Neuronal stem cell (in vitro differentiated cells): ENCODE results near the gene NOS3.

Experiments used
- DNase-seq: peaks from one replicate; pipeline ENCODE4 v3.0.0-alpha.2; 2013; ENCODE audit warnings: low spot score
- H2AFZ ChIP-seq: one replicate; pipeline ENCODE4 v1.6.1; 2013; ENCODE audit warnings: mild to moderate bottlenecking, low read length, inconsistent platforms
- H2AK5ac ChIP-seq: 2 replicates; pipeline ENCODE4 v1.6.1; 2013; ENCODE audit warnings: low read depth, mild to moderate bottlenecking, inconsistent platforms, low read length, moderate library complexity, mixed read lengths
- H2BK120ac ChIP-seq: 2 replicates; pipeline ENCODE4 v1.6.1; 2013; ENCODE audit warnings: low read depth, mild to moderate bottlenecking, inconsistent platforms, low read length, moderate library complexity, mixed read lengths
- H2BK12ac ChIP-seq: one replicate; pipeline ENCODE4 v1.6.1; 2013; ENCODE audit warnings: low read length, inconsistent platforms
- H2BK15ac ChIP-seq: 2 replicates; pipeline ENCODE4 v1.6.1; 2013; ENCODE audit warnings: mild to moderate bottlenecking, low read length, inconsistent platforms, mixed read lengths
- H2BK5ac ChIP-seq: one replicate; pipeline ENCODE4 v1.6.1; 2013; ENCODE audit warnings: inconsistent platforms, mild to moderate bottlenecking, low read length, moderate library complexity
- H3K14ac ChIP-seq: one replicate; pipeline ENCODE4 v1.6.1; 2013; ENCODE audit warnings: low read length, inconsistent platforms
- H3K18ac ChIP-seq: 2 replicates; pipeline ENCODE4 v1.6.1; 2013; ENCODE audit warnings: low read length, inconsistent platforms
- H3K23ac ChIP-seq: 2 replicates; pipeline ENCODE4 v1.6.1; 2013; ENCODE audit warnings: low read depth, mild to moderate bottlenecking, mixed read lengths, low read length, inconsistent platforms; ENCODE audit not compliant: poor library complexity
- H3K27ac ChIP-seq: replicated peaks from 3 replicates; pipeline ENCODE4 v1.5.1; 2013; ENCODE audit warnings: low read length, inconsistent platforms
- H3K27me3 ChIP-seq, 3 experiments: 2 replicates each; pipeline ENCODE4 v1.6.1; 2013; ENCODE audit warnings: low read length in 3 of 3, mild to moderate bottlenecking in 2 of 3, inconsistent platforms in 1 of 3, low read depth in 1 of 3, mixed read lengths in 1 of 3, moderate library complexity in 1 of 3; ENCODE audit not compliant: control insufficient read depth in 3 of 3, insufficient read depth in 3 of 3
- H3K36me3 ChIP-seq, 2 donors: replicated peaks in 1 of 2; 2 replicates each; pipeline ENCODE4 v1.6.1; 2013; ENCODE audit warnings: low read length in 2 of 2; ENCODE audit not compliant: control insufficient read depth in 2 of 2, insufficient read depth in 2 of 2
- H3K4ac ChIP-seq: 2 replicates; pipeline ENCODE4 v1.6.1; 2013; ENCODE audit warnings: inconsistent platforms, mild to moderate bottlenecking, low read length, moderate library complexity
- H3K4me1 ChIP-seq, 2 donors: 1 replicate in 1 of 2; 2 replicates in 1 of 2; pipeline ENCODE4 v1.6.1; 2013; ENCODE audit warnings: low read length in 2 of 2, low read depth in 1 of 2; ENCODE audit not compliant: control insufficient read depth in 2 of 2, insufficient read depth in 1 of 2
- H3K4me2 ChIP-seq: one replicate; pipeline ENCODE4 v1.6.1; 2013; ENCODE audit warnings: mild to moderate bottlenecking, low read length, inconsistent platforms; ENCODE audit not compliant: insufficient read depth, poor library complexity, severe bottlenecking
- H3K4me3 ChIP-seq, 2 donors: 2 replicates each; pipeline ENCODE4 v1.5.1; 2013; ENCODE audit warnings: low read length in 2 of 2, mild to moderate bottlenecking in 2 of 2, inconsistent platforms in 1 of 2, moderate library complexity in 1 of 2
- H3K79me1 ChIP-seq: one replicate; pipeline ENCODE4 v1.6.1; 2013; ENCODE audit warnings: low read depth, mild to moderate bottlenecking, inconsistent platforms, low read length, moderate library complexity
- H3K9ac ChIP-seq: one replicate; pipeline ENCODE4 v1.6.1; 2013; ENCODE audit warnings: mild to moderate bottlenecking, low read depth, low read length, inconsistent platforms; ENCODE audit not compliant: poor library complexity
- H3K9me3 ChIP-seq, 2 donors: replicated peaks in 1 of 2; 2 replicates each; pipeline versions ENCODE3 to v1.6.1; 2013; ENCODE audit warnings: low read length in 2 of 2, mild to moderate bottlenecking in 2 of 2, inconsistent platforms in 1 of 2, low read depth in 1 of 2, mixed read lengths in 1 of 2, moderate library complexity in 1 of 2; ENCODE audit not compliant: control insufficient read depth in 2 of 2, insufficient read depth in 1 of 2
- H4K8ac ChIP-seq: one replicate; pipeline ENCODE4 v1.6.1; 2013; ENCODE audit warnings: low read depth, mild to moderate bottlenecking, inconsistent platforms, low read length, moderate library complexity
- H4K91ac ChIP-seq: one replicate; pipeline ENCODE4 v1.6.1; 2013; ENCODE audit warnings: low read length, low read depth, mild to moderate bottlenecking, inconsistent platforms; ENCODE audit not compliant: poor library complexity
- WGBS, 2 donors: extraction: QIAGEN DNeasy Blood & Tissue Kit; methylation state at CpG; one replicate each; pipeline ENCODE4 v1.1.7; 2013; ENCODE audit warnings: missing lambda C conversion rate in 2 of 2, mixed read lengths in 1 of 2; ENCODE audit not compliant: insufficient read length in 2 of 2, insufficient replicate concordance in 1 of 2; ENCODE audit errors: extremely low coverage in 2 of 2; 5-methylcytosine and 5-hydroxymethylcytosine counted together

Gene NOS3

DNA sequence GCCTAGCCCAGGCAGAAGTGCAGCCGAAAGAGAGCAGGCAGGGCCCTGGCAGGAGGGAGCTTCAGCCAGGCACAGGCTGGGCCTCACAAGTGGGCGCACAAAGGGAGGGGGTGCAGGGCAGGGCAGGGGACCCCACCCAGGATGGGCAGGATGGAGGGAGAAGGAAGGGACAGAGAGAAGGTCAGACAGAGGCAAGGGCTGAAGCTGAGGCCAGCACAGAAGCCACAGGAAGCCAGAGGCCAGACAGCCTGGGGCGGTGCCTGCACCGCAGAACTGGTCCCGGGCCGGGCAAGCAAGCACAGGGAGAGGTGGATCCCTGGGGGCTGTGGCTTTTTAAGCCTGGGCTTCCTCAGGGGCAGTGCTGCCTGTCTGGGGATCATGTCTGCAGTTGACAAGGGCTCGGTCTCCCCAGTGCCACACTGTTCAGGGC is 16.7 kb downstream of the NOS3 start:
- no peak overlapping the region for H2BK120ac ChIP-seq
- H2BK12ac ChIP-seq, result peak overlapping the region; percentile 100
- peak overlapping the region; percentile 60 for H3K9ac ChIP-seq
- H3K4me3 ChIP-seq, result no peak overlapping the region
- peak overlapping the region; percentile 37 for H3K4ac ChIP-seq
- H3K79me1 ChIP-seq, result no peaks in the 10 kb centered on the region
- H2BK15ac ChIP-seq, result peak overlapping the region; percentile 92
- peak overlapping the region; percentile 98 for H3K23ac ChIP-seq
- peak overlapping the region; percentile 52 for H3K18ac ChIP-seq
- no peaks in the 10 kb centered on the region for H3K9me3 ChIP-seq
- WGBS, 2 donors, result no CpG with 5 or more reads among the region's 7 CpGs
- DNase-seq, result no peak
- H3K4me1 ChIP-seq, result peaks cover 17 to 28% of the 10 kb centered on the region in 2 donors
- no peaks in the 10 kb centered on the region for H3K27me3 ChIP-seq
- H3K36me3 ChIP-seq, result peaks cover 0 to 1% of the 10 kb centered on the region in 2 donors
- no peak overlapping the region for H3K4me2 ChIP-seq
- H2AK5ac ChIP-seq, result peak overlapping the region; percentile 98
- no peak overlapping the region for H2AFZ ChIP-seq
- no peak overlapping the region for H3K27ac ChIP-seq
- no peak overlapping the region for H3K14ac ChIP-seq
- H2BK5ac ChIP-seq, result peak overlapping the region; percentile 71
- no peak overlapping the region for H4K8ac ChIP-seq
- H4K91ac ChIP-seq, result no peak overlapping the region

DNA sequence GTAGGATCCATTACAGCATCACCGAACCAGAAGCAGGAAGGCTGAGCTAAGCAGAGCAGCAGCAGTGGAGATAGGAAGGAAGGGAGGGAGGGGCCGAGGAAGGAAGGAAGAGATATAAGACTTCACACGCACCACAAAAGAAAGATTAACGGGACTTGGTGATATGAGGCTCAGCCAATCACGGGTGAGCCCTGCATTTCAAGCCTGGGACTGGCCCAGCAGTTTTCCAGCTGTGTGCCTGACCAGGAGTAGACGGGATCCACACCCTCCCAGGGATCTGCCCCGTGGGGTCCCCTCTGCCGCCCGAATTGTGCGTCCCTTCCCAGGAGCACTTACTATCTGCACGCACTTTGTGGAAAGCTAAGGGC is 17.3 kb downstream of the NOS3 start:
- H2BK15ac ChIP-seq, result peak overlapping the region; percentile 92
- no peak overlapping the region for H2AFZ ChIP-seq
- H3K27me3 ChIP-seq, result no peaks in the 10 kb centered on the region
- H3K9me3 ChIP-seq, result no peaks in the 10 kb centered on the region
- no peak overlapping the region for H2BK5ac ChIP-seq
- peak overlapping the region; percentile 60 for H3K23ac ChIP-seq
- H2BK12ac ChIP-seq, result peak overlapping the region; percentile 2
- H3K4ac ChIP-seq, result no peak overlapping the region
- H3K4me3 ChIP-seq, result no peak overlapping the region
- H4K91ac ChIP-seq, result no peak overlapping the region
- H2BK120ac ChIP-seq, result no peak overlapping the region
- WGBS, 2 donors, result no CpG with 5 or more reads among the region's 11 CpGs
- H3K36me3 ChIP-seq, result no peaks in the 10 kb centered on the region
- H3K4me1 ChIP-seq, result peaks cover 19 to 32% of the 10 kb centered on the region in 2 donors
- no peak for DNase-seq
- H3K4me2 ChIP-seq, result no peak overlapping the region
- H4K8ac ChIP-seq, result no peak overlapping the region
- H3K9ac ChIP-seq, result peak overlapping the region; percentile 3
- H3K14ac ChIP-seq, result no peak overlapping the region
- H3K18ac ChIP-seq, result peak overlapping the region; percentile 52
- peak overlapping the region; percentile 82 for H2AK5ac ChIP-seq
- no peak overlapping the region for H3K27ac ChIP-seq
- H3K79me1 ChIP-seq, result peaks cover 2% of the 10 kb centered on the region

DNA sequence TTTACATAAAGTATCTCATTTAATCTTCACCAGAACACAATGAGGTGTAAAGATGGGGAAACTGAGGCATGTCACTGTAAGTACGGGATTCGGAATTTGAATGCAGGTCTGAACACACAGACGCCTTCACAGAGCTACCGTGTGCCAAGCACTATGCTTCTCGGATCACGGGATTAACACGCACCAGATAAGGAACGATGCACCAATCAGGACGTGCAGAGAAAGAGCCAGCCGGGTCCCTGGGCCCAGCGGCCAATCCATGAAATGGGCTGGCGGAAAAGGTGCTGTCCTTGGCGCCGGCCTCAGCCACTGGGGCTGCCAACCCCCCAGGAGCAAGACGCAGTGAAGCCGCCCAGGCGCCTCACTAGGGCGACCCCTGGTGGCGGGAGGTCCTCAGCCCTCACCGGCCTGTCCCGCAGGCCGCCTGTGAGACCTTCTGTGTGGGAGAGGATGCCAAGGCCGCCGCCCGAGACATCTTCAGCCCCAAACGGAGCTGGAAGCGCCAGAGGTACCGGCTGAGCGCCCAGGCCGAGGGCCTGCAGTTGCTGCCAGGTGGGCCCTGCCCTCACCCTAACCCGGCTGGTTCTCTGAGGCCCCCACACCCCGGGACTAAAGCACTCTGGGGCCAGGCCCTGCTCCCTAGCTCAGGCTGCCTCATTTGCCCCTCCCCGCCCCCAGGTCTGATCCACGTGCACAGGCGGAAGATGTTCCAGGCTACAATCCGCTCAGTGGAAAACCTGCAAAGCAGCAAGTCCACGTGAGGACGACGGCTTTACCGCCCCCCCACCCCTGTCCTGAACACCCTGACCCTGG is 17.9 kb downstream of the NOS3 start:
- DNase-seq, result no peak
- H3K4ac ChIP-seq, result no peak overlapping the region
- H2BK120ac ChIP-seq, result peak overlapping the region; percentile 99
- peaks cover 2% of the 10 kb centered on the region for H3K79me1 ChIP-seq
- H3K9me3 ChIP-seq, result no peaks in the 10 kb centered on the region
- peak overlapping the region; percentile 98 for H2BK15ac ChIP-seq
- H3K9ac ChIP-seq, result peak overlapping the region; percentile 38
- H2AK5ac ChIP-seq, result peak overlapping the region; percentile 99
- no peak overlapping the region for H4K8ac ChIP-seq
- H3K23ac ChIP-seq, result peak overlapping the region; percentile 83
- no peak overlapping the region for H3K14ac ChIP-seq
- no peak overlapping the region for H3K27ac ChIP-seq
- H3K36me3 ChIP-seq, result no peaks in the 10 kb centered on the region
- H4K91ac ChIP-seq, result no peak overlapping the region
- peak overlapping the region; percentile 75 for H2BK12ac ChIP-seq
- H3K4me1 ChIP-seq, result peaks cover 19 to 34% of the 10 kb centered on the region in 2 donors
- no peak overlapping the region for H2AFZ ChIP-seq
- H3K4me3 ChIP-seq, result no peak overlapping the region
- peak overlapping the region; percentile 94 for H2BK5ac ChIP-seq
- no peak overlapping the region for H3K4me2 ChIP-seq
- H3K27me3 ChIP-seq, result no peaks in the 10 kb centered on the region
- WGBS, 2 donors, result no CpG with 5 or more reads among the region's 40 CpGs
- peak overlapping the region; percentile 94 for H3K18ac ChIP-seq

DNA sequence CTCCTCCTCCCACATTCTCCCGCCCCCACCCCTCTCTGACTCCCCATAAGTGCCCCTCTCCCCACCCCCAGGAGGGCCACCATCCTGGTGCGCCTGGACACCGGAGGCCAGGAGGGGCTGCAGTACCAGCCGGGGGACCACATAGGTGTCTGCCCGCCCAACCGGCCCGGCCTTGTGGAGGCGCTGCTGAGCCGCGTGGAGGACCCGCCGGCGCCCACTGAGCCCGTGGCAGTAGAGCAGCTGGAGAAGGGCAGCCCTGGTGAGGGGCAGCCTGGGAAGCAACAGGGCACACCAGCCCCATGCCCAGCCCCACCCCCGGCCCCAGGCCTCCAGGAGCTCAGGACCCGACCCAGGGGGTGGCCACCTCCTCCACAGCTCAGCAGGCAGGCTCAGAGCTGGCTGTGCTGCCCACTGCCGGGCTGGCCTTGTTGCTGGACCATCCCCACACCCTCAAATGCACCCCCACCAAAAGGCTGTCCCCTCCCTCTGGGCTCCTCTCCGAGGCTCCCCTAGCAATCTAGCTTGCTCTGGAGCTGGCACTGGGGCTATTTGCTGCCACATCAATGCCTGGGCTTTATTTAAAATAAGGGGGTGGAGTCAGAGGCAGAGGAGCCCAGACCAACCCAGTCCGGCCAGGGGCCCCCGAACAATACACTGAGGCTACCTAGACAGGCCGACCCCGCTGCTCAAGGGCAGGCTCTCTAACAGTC is 18.7 kb downstream of the NOS3 start:
- Histone ChIP-seq H3K23ac (peak overlapping the region; percentile 83), H3K18ac (peak overlapping the region; percentile 98), H3K4me2 (no peak overlapping the region), H3K14ac (peak overlapping the region; percentile 97), H3K27ac (no peak overlapping the region), H4K91ac (peak overlapping the region; percentile 96), H2BK12ac (peak overlapping the region; percentile 75), H3K4me1 (peaks cover 19 to 36% of the 10 kb centered on the region in 2 donors), H3K79me1 (peaks cover 2% of the 10 kb centered on the region), H3K4me3 (no peak overlapping the region), H3K36me3 (peaks cover 0 to 5% of the 10 kb centered on the region in 2 donors), H2BK120ac (peak overlapping the region; percentile 99), H4K8ac (no peak overlapping the region), H3K9me3 (no peaks in the 10 kb centered on the region), H3K27me3 (no peaks in the 10 kb centered on the region), H2BK5ac (peak overlapping the region; percentile 94), H2BK15ac (peak overlapping the region; percentile 98), H3K4ac (peak overlapping the region; percentile 94), H3K9ac (peak overlapping the region; percentile 38), H2AFZ (peak overlapping the region; percentile 74), H2AK5ac (peak overlapping the region; percentile 99)
- no CpG with 5 or more reads among the region's 22 CpGs for WGBS, 2 donors
- no peak for DNase-seq
